Activated CD4-positive, CD25-positive, alpha-beta regulatory T cell treated with anti-CD3 and anti-CD28 coated beads, Interleukin-2, amount 50 U/mL, for 72 hours (primary cell): ENCODE measurements around the gene TRMT10B.
"Not testable (repeated sequence)": the region's sequence is repeated elsewhere in the genome, so short reads cannot be mapped to it uniquely, and the experiment has no call there.

Experiments used
- DNase-seq: peaks from one replicate; pipeline ENCODE4 v3.0.0; 2021

Gene TRMT10B

DNA sequence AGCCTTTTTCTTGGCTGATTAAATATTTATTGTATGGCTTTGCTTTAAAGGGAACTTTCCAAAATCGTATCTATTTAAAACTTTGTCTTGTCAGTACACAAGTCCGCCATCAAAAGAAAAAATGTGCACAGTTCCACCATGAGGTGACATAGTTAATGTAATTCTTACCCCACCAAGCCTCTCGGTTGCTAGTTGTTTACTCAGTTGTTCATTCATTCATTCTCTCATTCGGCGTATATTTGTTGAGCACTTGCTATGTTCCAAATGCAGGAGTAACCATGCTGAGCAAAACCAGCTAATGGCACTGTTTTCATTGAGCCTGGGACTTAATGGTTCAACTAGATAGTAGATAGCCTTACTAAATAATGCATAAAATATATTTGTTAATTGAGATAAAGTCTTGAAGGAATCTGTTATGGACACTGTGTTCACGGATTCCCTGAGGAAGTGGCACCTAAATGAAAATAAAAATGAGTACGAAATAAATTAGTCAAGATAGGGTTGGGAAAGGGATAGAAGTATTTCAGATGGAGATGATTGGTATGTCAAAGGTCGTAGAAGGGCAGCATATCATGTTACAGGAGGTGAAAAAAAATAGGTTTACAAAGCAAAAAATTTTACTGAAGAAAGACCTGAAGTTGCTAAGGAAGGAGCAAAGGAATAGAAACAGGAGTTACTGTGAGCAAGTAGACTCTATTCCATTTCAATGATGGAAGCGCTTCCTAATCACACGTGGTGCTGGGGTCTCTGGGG, 48.5 kb downstream of the TRMT10B start:
- DNase-seq: no peak

DNA sequence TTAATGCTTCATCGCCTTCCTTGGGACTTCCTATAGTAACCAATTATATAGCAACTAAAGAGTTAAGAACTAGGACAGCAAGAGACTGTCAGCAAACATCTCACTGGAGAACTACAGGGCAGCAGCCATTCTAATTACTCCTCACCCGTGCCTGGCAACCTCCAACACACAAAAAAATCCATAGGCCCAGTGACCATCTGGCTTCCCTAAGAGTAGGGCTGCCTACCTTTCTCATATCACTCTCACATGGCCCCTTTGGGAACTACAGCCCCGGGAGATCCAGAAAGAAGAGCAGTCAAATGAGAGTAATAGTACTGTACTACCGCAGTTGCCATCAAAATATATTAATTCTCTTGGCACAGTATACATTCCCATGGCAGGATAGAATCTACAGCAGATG, 52.7 kb downstream of the TRMT10B start:
- DNase-seq: no peak

DNA sequence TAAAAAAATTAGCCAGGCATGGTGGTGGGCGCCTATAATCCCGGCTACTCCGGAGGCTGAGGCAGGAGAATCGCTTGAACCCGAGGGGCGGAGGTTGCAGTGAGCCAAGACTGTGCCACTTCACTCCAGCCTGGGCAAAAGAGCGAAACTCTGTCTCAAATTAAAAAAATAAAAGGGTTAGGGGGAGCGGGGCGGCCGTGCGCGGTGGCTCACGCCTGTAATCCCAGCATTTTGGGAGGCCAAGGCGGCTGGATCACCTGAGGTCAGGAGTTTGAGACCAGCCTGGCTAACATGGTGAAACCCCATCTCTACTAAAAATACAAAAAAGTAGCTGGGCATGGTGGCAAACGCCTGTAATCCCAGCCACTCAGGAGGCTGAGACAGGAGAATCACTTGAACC, 56.1 kb downstream of the TRMT10B start:
- DNase-seq: not testable (repeated sequence)

DNA sequence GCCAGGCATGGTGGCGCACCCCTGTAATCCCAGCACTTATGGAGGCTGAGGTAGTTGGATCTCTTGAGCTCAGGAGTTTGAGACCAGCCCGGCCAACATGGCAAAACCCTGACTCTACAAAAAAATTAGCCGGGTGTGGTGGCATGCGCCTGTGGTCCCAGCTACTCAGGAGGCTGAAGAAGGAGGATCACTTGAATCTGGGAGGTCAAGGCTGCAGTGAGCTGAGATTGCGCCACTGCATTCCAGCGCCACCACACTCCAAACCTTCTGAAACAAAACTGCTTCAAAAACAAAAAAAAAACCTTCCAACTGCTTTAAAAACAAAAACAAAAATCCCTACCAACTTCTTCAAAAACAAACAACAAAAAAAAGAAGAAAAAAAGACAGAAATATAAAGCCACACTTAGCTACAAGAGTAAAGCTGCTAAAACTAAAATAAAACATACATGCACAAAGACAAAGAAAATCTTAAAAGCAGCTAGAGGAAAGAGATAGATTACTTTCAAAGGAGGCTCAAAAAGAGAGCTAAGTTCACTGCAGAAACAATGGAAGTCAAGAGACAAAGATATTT, 58.4 kb downstream of the TRMT10B start:
- no peak for DNase-seq

DNA sequence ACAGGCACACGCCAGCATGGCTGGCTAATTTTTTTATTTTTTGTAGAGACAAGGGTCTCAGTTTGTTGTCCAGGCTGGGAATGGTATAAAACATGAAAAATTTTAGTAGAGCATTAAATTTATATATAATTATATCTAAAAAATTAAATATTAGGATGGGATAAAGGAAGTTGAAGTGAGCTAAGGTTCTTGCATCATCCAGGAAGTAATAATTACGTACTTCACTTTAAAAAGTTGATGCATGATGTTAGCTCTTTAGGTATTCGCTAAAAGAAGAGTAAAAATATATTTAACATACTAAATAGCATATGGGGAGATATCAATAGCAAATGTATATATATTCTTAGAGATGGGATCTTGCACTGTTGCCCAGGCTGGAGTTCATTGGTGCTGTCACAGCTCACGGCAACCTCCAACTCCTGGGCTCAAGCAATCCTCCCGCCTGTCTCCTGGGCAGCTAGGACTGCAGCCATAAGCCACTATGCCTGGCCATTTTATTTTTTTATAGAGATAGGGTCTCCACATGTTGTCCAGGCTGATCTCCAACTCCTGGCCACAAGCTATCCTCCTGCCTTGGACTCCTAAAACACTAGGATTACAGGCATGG, 59.3 kb downstream of the TRMT10B start:
- DNase-seq: no peak

DNA sequence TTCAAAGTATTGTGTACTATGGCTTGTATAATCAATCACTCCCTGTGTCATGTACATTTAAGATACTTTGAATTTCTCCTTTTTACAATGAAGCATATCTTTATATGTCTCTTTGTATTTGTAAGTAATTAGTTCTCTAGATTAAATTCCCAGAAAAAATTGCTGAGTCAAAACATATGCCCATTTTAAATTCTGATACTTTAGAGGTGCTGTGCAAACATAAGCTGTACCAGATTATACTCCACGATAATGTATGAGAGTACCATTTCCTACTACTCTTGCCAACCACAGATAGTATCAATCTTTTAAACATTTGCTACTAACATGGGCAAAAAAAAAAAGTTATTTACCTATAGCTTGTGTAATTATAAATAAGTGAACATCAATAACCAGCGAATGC, 65.2 kb downstream of the TRMT10B start:
- DNase-seq: no peak

DNA sequence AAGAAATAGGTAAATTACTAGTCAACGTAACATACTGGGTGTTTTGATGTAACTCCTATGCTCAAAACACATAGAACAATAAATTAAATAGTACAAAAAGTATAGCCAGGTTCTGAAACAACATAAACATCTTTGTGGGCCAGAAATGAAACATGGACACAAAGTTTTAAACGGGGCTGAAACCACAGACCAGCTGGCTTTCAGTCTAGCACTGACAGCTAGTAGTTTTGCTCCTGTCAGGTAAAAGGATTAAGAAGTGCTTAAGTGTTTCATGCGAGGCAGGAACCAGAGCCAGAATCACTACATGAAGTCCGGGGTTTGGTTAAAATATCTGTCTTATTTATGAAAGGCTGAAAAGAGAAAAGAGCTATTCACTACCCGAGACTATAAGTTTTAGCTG, 66.5 kb downstream of the TRMT10B start:
- DNase-seq: no peak

DNA sequence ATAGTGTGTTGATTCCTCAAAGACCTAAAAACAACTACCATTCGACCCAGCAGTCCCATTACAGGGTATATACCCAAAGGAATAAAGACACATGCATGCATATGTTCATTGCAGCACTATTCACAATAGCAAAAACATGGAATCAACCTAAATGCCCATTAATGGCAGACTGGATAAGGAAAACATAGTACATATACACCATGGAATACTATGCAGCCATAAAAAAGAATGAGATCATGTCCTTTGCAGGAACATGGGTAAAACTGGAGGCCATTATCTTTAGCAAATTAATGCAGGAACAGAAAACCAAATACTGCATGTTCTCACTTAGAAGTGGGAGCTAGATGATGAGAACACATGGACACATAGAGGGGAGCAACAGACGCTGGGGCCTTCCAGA, 71.6 kb downstream of the TRMT10B start:
- not testable (repeated sequence) for DNase-seq

DNA sequence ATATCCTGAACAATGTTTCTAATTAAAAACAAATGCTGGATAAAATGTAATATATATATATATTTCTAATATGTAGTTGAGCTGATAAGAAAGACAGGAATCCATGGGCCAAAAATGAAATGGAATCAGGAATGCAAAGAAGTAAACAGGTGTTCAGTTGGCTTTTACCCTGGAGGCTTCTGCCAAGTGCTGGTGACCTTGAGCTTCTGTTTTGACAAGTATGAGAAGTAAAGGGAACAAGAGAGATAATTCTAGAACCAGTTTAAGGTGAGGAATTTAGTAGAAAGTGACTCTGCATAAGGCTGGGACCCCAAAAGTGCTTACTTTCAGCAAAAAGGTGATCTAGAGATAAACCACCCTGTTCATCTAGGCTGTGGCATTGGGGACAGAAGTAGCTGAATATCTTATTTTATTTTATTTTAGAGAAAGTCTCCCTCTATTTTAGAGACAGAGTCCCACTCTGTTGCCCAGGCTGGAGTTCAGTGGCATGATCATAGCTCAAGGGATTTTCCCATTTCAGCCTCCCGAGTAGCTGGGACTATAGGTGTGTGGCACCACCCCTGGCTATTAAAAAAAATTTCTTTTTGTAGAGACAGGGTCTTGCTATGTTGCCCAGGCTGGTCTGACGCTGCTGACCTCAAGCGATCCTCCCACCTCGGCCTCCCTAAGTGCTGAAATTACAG, 74.0 kb downstream of the TRMT10B start:
- DNase-seq: no peak
